ENCODE data around the gene PPP3R1. TPM values are rescaled to one million over a fixed set of nuclear protein-coding genes. Genes with fewer than 3 reads are reported as not detected.

Gene PPP3R1
- total RNA-seq, result 10 to 100 TPM; 55.2 to 78.2 (median 69.8) TPM
- 10 to 100 TPM; 13.7 to 26.2 (median 18.8) TPM for polyA plus RNA-seq
- long read RNA-seq, donor 1, transcript PPP3R1-201 (6 exons, 3,023 nt), result major isoform, 16 of 17 reads
- long read RNA-seq, donor 1, partial matches to known transcripts, result 0 of 17 reads
- long read RNA-seq, donor 1, other reads (novel, unspliced or antisense), result 0 of 17 reads
- long read RNA-seq, donor 2, transcript PPP3R1-201 (6 exons, 3,023 nt), result major isoform, 22 of 22 reads
- long read RNA-seq, donor 2, partial matches to known transcripts, result 0 of 22 reads
- long read RNA-seq, donor 2, other reads (novel, unspliced or antisense), result 0 of 22 reads

DNA sequence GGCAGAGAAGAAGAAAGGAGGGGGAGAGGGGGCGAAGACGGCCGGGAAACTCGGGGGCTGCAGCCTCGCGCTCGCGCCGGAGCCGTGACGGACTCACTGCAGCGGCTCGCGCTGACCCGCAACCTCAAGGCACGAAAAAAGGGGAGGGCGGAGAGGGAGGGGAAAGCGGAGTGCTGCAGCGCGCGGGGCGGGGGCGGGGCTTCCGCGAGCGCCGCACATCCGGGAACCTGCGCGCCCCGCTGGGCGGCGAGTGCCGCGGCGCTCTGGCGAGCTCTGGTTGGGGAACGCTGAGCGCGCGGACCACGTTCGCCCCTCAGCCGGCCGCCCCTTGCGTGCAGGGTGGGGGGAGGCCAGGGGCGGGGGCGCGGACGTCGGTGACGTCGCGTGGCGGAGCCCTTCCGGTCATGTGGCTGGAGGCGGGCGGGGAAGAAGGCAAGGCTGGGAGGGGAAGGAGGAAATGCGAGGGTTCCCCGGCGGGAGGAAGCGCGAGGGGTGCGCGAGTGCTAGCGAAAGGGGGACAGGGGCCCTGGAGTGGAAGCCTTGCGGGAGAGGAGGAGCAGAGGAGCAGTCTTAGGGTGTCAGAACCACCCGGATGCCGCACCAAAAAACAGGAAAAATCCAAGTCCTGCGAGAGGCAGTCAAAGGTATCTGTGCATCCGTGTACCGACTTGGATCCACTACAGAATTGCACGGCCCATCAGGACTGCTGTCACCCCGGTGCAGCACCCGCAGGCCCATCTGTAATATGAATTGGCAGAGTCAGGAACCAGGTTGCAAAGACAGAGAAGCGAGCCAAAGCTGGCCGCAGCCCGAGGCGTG is at the start of gene PPP3R1:
Gene PPP3R1 (minus strand): TSS at position 133 of the 819 bp plus-strand sequence. CDS start 405 bp downstream, outside the sequence.
- peak; percentile 100 for DNase-seq
- Histone ChIP-seq H3K36me3 (no peaks in the 10 kb centered on the region), H3K27ac (peak within 1 kb of the TSS; percentile 94 to 99 (median 98)), H3K4me3 (peak within 1 kb of the TSS; percentile 61 to 83 (median 76)), H3K27me3 (replicated peaks in 1 of 7) (no peaks in the 10 kb centered on the region), H3K4me1 (peaks cover 32 to 66% (median 59%) of the 10 kb centered on the region in 6 donors), H3K9me3 (no peaks in the 10 kb centered on the region)
- 1% methylated on average over 61 to 79 of the region's 79 CpGs for WGBS, 5 donors
- intact Hi-C loops (cut with DNase I; ENCODE audit: low total_unique reads), result no loop called here
- peak; percentile 94 to 98 (median 96) for TF ChIP-seq POLR2AphosphoS5 (IDR thresholded peaks at IDR 0.05)
- TF ChIP-seq CTCF (IDR thresholded peaks at IDR 0.05 in 8 of 11, conservative IDR thresholded peaks at IDR 0.05 in 3 of 11), result peak in 2 of 11 experiments; percentile 6 to 27
- peak; percentile 19 to 90 (median 85) for TF ChIP-seq POLR2A (IDR thresholded peaks at IDR 0.05)

- H3K27me3 ChIP-seq (replicated peaks in 1 of 7), result no peaks in the 10 kb centered on the region
- no peaks in the 10 kb centered on the region for H3K9me3 ChIP-seq
- H3K36me3 ChIP-seq, result no peaks in the 10 kb centered on the region
- H3K27ac ChIP-seq, result peak overlapping the region in 1 of 8 donors; percentile 21
- DNase-seq, result no peak
- no peak overlapping the region for H3K4me3 ChIP-seq
- TF ChIP-seq CTCF (IDR thresholded peaks at IDR 0.05 in 8 of 11, conservative IDR thresholded peaks at IDR 0.05 in 3 of 11) (no peak), POLR2A (IDR thresholded peaks at IDR 0.05) (no peak), POLR2AphosphoS5 (IDR thresholded peaks at IDR 0.05) (no peak)
- peaks cover 0 to 14% (median 6%) of the 10 kb centered on the region in 6 donors for H3K4me1 ChIP-seq
- intact Hi-C loops (cut with DNase I; ENCODE audit: low total_unique reads), result no loop called here
Observed at GRCh38 chr2:68295516-68295915, 43.2 kb upstream of the PPP3R1 start.

GRCh38 chr2:68294913-68295312 is 42.6 kb upstream of the PPP3R1 start:
- TF ChIP-seq CTCF (IDR thresholded peaks at IDR 0.05 in 8 of 11, conservative IDR thresholded peaks at IDR 0.05 in 3 of 11), result no peak
- TF ChIP-seq POLR2A (IDR thresholded peaks at IDR 0.05), result no peak
- no peak for TF ChIP-seq POLR2AphosphoS5 (IDR thresholded peaks at IDR 0.05)
- WGBS, 5 donors, result 49 to 79% (median 62%) methylated on average over 2 of the region's 2 CpGs
- no peak overlapping the region for H3K4me3 ChIP-seq
- peak overlapping the region in 1 of 8 donors; percentile 21 for H3K27ac ChIP-seq
- intact Hi-C loops (cut with DNase I; ENCODE audit: low total_unique reads), result no loop called here
- no peaks in the 10 kb centered on the region for H3K9me3 ChIP-seq
- DNase-seq, result no peak
- H3K36me3 ChIP-seq, result no peaks in the 10 kb centered on the region
- peaks cover 0 to 14% (median 6%) of the 10 kb centered on the region in 6 donors for H3K4me1 ChIP-seq
- H3K27me3 ChIP-seq (replicated peaks in 1 of 7), result no peaks in the 10 kb centered on the region

DNA sequence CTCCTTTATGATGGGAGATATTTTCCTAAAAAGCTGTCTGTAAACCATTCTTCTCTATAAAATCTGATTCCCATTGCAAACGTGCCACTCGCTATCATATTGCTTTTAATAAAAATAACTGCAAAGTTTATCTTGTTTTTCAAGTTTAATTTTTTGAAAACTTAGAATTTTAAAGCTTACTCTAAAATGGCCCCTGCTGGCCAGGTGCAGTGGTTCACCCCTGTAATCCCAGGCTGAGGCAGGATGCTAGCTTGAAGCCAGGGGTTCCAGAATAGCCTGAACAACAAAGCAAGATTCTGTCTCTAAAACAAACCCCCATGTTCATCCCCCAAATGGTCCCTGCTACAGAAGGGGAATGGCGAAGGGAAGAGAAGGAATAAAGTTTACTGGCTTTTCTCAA is 41.9 kb upstream of the PPP3R1 start:
- no peaks in the 10 kb centered on the region for H3K36me3 ChIP-seq
- H3K27me3 ChIP-seq (replicated peaks in 1 of 7), result no peaks in the 10 kb centered on the region
- H3K4me1 ChIP-seq, result peaks cover 0 to 14% (median 6%) of the 10 kb centered on the region in 6 donors
- no peaks in the 10 kb centered on the region for H3K9me3 ChIP-seq
- intact Hi-C loops (cut with DNase I; ENCODE audit: low total_unique reads), result no loop called here
- DNase-seq, result no peak
- no peak overlapping the region for H3K4me3 ChIP-seq
- no peak for TF ChIP-seq POLR2AphosphoS5 (IDR thresholded peaks at IDR 0.05)
- TF ChIP-seq CTCF (IDR thresholded peaks at IDR 0.05 in 8 of 11, conservative IDR thresholded peaks at IDR 0.05 in 3 of 11), result no peak
- no peak for TF ChIP-seq POLR2A (IDR thresholded peaks at IDR 0.05)
- no peak overlapping the region for H3K27ac ChIP-seq
- 92 to 96% (median 94%) methylated on average over 3 of the region's 3 CpGs for WGBS, 5 donors

All from spleen (tissue), 13 donors.